Epithelial cell of proximal tubule (primary cell): Measurements from ENCODE around the gene RAB40B. TPM values are rescaled to one million over a fixed set of nuclear protein-coding genes. Genes with fewer than 3 reads are reported as not detected.
"Not testable (repeated sequence)": the region's sequence is repeated elsewhere in the genome, so short reads cannot be mapped to it uniquely, and the experiment has no call there.

Experiments used
- DNase-seq: peaks from one replicate; pipeline ENCODE4 v3.0.0-alpha.2; 2011; ENCODE audit warnings: low read depth
- H3K4me3 ChIP-seq: 2 replicates; pipeline ENCODE4 v1.5.1; 2011; ENCODE audit warnings: low read depth, mild to moderate bottlenecking, low read length
- CTCF ChIP-seq: conservative IDR thresholded peaks from 2 replicates; pipeline ENCODE4 v1.5.1; 2012; ENCODE audit warnings: low read depth, mild to moderate bottlenecking, low read length
- total RNA-seq: library from RNA; depleted of rRNA; stranded (reverse); fragments of >200 nt; gene quantifications from 2 replicates; pipeline ENCODE4 v1.2.3, GENCODE V29; 2015

The RAB40B gene
- 4.1 and 7.8 TPM in 2 replicates for total RNA-seq

DNA sequence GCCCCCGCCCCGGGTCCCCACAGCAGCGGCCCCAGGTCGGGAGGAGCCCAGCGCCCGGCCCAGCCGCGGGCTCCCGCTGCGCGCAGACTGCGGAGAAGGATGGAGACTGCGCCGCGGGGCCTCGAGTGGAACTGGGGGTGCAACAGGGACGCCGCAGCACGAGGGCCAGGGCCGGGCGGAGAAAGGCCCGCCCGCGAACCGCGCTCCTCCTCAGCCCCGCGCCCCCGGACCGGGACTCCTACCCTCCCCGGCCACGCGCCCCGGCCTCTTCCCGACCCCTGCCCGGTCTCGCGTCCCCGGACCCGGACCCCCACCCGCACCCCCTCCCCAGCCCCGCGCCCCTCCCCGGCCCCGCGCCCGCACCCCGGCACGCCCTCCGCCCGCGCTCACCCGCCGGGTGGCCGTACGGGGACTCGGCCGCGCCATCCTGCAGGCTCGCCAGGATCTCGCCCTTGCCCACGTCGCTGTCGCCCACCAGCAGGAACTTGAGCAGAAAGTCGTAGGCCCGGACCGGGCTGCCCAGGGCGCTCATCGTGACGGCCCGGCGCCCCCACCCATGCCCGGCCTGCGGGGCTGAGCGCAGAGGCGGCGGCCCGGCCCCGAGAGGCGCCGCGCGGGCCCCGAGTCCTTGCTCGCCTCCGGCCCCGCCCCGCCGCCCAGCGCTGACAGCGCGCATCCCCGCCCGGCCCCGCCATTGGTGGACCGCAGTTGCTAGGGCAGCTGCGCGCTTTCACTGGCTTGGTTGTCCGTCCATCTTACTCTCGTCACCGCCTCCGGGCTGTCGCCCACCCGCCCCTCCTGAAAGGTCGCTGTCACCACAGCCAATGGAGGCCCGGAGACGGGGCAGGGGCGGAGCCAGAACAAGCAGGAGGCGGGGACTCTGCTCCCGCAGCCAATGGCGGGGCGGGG is at the start of gene RAB40B:
TSS of gene RAB40B (minus strand) at position 634 of the 909 bp plus-strand sequence. CDS start at position 532, 102 bp downstream.
- DNase-seq = peak; percentile 69
- no peak for TF ChIP-seq CTCF
- peak within 1 kb of the TSS; percentile 75 for H3K4me3 ChIP-seq

GRCh38 chr17:82745524-82745923 is 47.0 kb upstream of the RAB40B start:
- H3K4me3 ChIP-seq = no peak overlapping the region
- no peak for TF ChIP-seq CTCF
- DNase-seq = no peak

DNA sequence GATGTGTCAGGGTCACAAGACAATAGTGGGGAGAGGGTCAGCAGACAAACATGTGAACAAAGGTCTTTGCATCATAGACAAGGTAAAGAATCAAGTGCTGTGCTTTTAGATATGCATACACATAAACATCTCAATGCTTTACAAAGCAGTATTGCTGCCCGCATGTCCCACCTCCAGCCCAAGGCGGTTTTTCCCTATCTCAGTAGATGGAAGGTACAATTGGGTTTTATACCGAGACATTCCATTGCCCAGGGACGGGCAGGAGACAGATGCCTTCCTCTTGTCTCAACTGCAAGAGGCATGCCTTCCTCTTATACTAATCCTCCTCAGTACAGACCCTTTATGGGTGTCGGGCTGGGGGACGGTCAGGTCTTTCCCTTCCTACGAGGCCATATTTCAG is 46.2 kb upstream of the RAB40B start:
- not testable (repeated sequence) for DNase-seq, H3K4me3 ChIP-seq

- no peak overlapping the region for H3K4me3 ChIP-seq
- TF ChIP-seq CTCF = peak; percentile 12
- no peak for DNase-seq
Measured at GRCh38 chr17:82743344-82744219, 45.1 kb upstream of the RAB40B start.

DNA sequence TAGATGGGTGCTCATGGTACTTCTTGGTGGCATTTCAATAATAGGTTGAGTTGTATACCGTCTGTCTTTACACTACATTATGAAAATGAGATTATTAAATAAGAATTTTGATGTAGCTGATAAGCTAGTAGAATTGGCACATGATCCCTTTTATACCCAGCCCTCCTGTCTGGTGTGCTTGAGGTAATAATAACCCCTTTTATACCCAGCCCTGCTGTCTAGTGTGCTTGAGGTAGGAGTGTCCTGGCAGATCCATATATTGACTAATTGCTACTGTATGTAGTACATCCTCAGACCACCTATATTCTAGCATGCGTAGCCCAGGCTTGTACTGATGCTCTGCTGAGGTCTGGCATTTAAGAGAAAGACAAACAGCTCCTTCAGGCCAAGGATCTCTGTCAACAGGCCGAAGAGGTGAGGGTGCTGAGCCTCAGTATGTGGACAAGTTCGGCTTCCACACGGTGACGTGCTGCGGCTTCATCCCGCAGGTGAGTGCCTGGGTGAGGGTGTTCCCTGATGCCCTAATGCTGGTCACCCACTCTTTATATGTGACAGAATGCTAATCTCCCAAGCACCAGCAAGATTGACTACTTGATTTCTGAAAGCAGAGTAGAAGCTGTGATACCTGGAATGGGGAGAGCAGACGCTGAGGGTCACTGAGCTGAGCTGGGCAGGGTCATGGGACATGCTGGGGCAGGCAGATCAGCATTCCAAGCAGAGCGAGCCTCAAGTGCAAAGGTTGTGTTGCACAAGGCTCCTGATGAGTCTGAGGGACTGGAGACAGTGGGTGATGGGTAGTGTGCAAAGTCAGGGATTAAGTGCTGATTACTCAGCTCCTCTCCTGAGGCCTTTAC is 42.6 kb upstream of the RAB40B start:
- TF ChIP-seq CTCF = no peak
- H3K4me3 ChIP-seq = no peak overlapping the region
- peak; percentile 39 for DNase-seq

DNA sequence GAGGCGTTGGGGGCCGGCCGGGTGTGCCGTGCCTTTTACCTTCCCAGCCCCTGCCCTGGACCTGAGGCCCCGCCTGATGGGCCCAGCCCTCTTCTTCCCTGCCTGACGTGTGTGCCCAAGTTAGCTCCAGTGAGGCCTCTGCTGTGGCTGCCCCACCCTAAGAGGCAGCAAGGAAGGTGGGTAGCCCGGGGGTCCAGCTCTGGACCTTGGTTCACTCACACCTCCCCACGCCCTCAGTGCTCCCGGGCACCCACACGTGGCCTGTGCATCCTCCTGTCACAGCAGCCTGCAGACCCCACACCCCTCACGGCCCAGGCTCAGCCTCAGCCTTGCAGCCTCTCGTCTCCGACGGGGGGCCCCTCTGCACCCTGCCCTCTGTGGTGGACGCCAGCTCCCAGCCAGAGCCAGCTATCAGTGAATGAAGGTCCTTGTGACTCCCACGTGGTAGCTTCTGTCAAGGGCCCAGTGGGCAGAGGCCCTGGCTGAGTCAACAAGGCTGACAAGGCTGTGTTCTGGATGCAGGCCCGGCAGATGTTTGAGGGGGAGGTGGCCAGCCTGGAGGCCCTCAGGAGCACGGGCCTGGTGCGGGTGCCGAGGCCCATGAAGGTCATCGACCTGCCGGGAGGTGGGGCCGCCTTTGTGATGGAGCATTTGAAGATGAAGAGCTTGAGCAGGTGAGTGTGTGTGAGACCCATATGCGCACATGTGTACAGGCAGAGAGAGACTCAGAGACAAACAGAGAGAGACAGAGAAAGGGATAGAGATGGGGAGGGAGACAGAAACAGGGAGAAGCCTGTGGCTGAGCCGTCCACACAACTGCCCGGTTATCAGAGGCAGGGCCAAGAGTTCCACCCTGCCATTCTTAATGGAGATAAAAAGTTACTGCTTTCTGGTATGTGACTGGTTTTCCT is 39.7 kb upstream of the RAB40B start:
- no peak overlapping the region for H3K4me3 ChIP-seq
- no peak for DNase-seq
- TF ChIP-seq CTCF = no peak
